NCI-H1105 treated with DMSO at 0.1 percent for 48 hours (cell line): Measurements from ENCODE around the gene DOCK2.
"Not testable (repeated sequence)": the region's sequence is repeated elsewhere in the genome, so short reads cannot be mapped to it uniquely, and the experiment has no call there.

ENCODE experiments used
- DNase-seq: peaks from one replicate; lab custom pipeline; 2025; lab: John Stamatoyannopoulos, UW

DOCK2 gene

GRCh38 chr5:169789417-169789940 lies 152.4 kb downstream of the DOCK2 start:
- no peak for DNase-seq

GRCh38 chr5:169791251-169791650 lies 154.2 kb downstream of the DOCK2 start:
- DNase-seq, result no peak

- DNase-seq, result no peak
Observed at GRCh38 chr5:169795338-169795737, 158.3 kb downstream of the DOCK2 start.

- no peak for DNase-seq
Observed at GRCh38 chr5:169796731-169797130, 159.7 kb downstream of the DOCK2 start.

GRCh38 chr5:169797577-169797976 lies 160.5 kb downstream of the DOCK2 start:
- no peak for DNase-seq

- no peak for DNase-seq
Observed at GRCh38 chr5:169798438-169798837, 161.4 kb downstream of the DOCK2 start.

- no peak for DNase-seq
Observed at GRCh38 chr5:169798906-169799660, 162.0 kb downstream of the DOCK2 start.

- no peak for DNase-seq
Observed at GRCh38 chr5:169801324-169801777, 164.3 kb downstream of the DOCK2 start.

- no peak for DNase-seq
Observed at GRCh38 chr5:169801781-169802180, 164.7 kb downstream of the DOCK2 start.

- no peak for DNase-seq
Observed at GRCh38 chr5:169803077-169803981, 166.3 kb downstream of the DOCK2 start.

GRCh38 chr5:169804861-169805260 lies 167.8 kb downstream of the DOCK2 start:
- DNase-seq, result no peak

GRCh38 chr5:169805527-169805934 lies 168.5 kb downstream of the DOCK2 start:
- DNase-seq, result no peak

- DNase-seq, result no peak
Observed at GRCh38 chr5:169805937-169806700, 169.0 kb downstream of the DOCK2 start.

- DNase-seq, result no peak
Observed at GRCh38 chr5:169808118-169808581, 171.1 kb downstream of the DOCK2 start.

GRCh38 chr5:169808880-169809279 lies 171.8 kb downstream of the DOCK2 start:
- DNase-seq, result not testable (repeated sequence)

- no peak for DNase-seq
Observed at GRCh38 chr5:169809281-169809680, 172.2 kb downstream of the DOCK2 start.

GRCh38 chr5:169810524-169810923 lies 173.4 kb downstream of the DOCK2 start:
- DNase-seq, result no peak

GRCh38 chr5:169811023-169811422 lies 173.9 kb downstream of the DOCK2 start:
- DNase-seq, result no peak

- DNase-seq, result no peak
Observed at GRCh38 chr5:169811680-169812079, 174.6 kb downstream of the DOCK2 start.

- no peak for DNase-seq
Observed at GRCh38 chr5:169812786-169813185, 175.7 kb downstream of the DOCK2 start.

GRCh38 chr5:169814045-169814444 lies 177.0 kb downstream of the DOCK2 start:
- no peak for DNase-seq

- DNase-seq, result no peak
Observed at GRCh38 chr5:169814522-169814921, 177.4 kb downstream of the DOCK2 start.
